VCaP (cell line): Measurements from ENCODE around the gene KCNK15.
A peak's percentile ranks its signal among the peaks of the same experiment; 100 is the strongest.

Source experiments
- H3K27ac ChIP-seq: fragments of 450-650 bp; 2 replicates; pipeline ENCODE4 v1.5.1; 2017
- TF ChIP-seq, protein P1 (sequence below): fragments of 450-650 bp; conservative IDR thresholded peaks from 2 replicates; pipeline ENCODE4 v1.5.1; 2017; ENCODE audit warnings: mild to moderate bottlenecking, moderate library complexity

Gene KCNK15

DNA sequence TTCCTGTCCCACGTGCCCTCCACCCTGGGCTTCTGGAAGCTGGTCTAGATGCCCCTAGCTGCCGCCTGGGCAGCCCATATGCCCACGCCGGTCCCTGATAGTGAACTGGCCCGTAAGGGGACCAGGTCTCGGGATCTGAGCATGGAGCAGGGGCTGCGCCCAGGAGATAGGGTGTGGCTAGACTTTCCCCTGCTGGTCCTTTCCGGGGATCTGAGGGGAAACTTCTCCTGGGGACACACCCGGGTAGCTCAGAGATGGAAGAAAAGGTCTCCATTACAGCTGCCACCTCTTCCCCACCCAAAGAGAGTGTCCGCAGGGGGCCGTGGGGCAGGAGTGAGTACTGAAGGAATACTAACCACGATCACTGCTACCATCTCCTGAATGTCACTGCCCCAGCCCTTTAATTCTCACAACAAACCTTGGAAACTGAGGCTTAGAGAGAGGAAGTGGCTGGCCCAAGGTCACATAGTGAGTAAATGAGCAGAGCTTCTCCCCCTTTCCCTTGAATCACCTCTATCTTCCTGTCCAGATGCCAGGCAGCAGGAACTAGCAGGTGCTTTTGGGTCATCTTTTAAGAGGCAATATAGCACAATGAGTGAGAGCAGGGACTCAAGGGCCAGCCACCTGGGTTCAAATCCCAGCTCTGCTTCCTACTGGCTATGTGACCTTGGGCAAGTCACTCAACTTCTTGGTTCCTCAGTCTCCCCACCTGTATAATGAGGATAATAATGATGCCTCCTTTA lies 42.3 kb upstream of the KCNK15 start:
- H3K27ac ChIP-seq: no peak overlapping the region
- TF ChIP-seq, protein P1, sequence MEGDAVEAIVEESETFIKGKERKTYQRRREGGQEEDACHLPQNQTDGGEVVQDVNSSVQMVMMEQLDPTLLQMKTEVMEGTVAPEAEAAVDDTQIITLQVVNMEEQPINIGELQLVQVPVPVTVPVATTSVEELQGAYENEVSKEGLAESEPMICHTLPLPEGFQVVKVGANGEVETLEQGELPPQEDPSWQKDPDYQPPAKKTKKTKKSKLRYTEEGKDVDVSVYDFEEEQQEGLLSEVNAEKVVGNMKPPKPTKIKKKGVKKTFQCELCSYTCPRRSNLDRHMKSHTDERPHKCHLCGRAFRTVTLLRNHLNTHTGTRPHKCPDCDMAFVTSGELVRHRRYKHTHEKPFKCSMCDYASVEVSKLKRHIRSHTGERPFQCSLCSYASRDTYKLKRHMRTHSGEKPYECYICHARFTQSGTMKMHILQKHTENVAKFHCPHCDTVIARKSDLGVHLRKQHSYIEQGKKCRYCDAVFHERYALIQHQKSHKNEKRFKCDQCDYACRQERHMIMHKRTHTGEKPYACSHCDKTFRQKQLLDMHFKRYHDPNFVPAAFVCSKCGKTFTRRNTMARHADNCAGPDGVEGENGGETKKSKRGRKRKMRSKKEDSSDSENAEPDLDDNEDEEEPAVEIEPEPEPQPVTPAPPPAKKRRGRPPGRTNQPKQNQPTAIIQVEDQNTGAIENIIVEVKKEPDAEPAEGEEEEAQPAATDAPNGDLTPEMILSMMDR: no peak

DNA sequence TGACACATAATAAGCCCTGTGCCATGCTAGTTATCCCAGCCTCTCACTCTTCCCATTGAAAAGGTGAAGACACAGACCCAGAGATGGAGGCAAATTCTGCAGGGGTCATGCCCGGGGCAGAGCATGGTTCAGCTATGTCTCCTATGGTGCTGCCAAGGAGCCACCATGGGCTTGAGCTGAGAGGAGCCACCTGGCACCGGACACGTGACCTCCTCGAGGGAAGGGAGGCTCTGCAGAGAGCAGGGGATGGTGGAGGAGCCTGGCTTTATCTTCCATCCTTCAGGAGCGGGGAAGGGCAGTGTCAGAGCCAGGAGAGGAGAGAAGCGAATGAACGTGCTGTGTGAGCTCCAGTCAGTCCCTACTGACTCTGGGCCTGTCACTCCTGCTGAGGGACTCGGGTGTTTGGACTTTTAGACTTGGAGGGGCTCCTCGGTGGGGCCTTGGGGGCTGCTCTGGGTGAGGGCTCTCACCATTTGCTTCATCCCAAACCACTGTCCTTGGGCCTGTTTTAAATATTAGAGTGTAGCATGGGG lies 41.6 kb upstream of the KCNK15 start:
- H3K27ac ChIP-seq: no peak overlapping the region
- TF ChIP-seq, protein P1: no peak

DNA sequence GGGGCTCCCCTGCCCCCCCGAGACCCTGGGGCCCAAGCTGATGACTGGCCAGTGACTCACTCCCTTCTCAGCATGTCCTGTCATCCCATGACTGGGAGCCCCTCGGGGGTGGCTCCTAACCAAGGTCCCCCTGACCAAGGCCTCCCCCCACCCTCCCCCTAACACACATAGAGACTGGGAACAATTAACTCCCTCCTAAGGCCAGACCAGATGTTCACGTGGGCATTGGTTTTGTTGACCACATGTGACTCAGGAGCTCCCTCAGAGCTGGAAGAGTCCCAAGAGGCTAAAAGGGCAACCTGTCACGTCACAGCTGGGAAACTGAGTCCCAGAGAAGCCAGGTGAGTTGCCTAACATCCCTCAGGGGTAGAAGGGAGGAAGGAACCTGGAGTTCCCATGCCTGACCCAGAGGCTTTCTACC lies 41.1 kb upstream of the KCNK15 start:
- TF ChIP-seq, protein P1: no peak
- H3K27ac ChIP-seq: no peak overlapping the region

DNA sequence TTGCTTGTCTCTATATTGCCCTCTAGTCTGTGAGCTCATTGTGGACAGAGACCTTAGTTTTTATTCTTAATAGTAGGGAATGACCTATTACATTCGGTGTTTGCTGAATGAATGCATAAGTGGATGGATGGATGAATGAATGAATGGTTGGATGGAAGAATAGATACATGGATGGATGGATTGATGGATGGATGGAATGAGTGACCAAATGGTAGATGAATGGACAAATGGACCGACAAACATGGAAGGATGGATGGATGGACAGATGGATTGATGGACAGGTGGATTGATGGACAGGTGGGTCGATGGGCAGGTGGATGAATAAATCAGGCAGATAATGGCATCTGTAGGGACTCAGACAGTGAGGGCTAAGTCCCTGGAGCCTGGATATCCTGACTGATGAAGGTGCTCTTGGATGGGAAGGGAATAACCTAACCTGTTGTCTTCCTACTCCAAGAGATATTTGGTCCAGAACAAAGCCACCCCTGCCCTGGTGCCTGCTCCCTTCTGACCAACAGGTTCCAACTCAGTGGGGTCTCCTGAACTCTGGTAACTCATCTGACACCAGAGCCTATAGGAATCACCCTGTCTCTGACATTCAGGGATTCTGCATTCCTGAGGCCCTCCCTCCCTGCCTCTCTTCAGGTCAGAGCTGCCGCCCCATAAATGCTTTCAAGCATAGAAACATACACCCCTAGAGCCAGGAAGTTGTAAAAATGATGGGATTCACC lies 40.1 kb upstream of the KCNK15 start:
- TF ChIP-seq, protein P1: no peak
- H3K27ac ChIP-seq: no peak overlapping the region

DNA sequence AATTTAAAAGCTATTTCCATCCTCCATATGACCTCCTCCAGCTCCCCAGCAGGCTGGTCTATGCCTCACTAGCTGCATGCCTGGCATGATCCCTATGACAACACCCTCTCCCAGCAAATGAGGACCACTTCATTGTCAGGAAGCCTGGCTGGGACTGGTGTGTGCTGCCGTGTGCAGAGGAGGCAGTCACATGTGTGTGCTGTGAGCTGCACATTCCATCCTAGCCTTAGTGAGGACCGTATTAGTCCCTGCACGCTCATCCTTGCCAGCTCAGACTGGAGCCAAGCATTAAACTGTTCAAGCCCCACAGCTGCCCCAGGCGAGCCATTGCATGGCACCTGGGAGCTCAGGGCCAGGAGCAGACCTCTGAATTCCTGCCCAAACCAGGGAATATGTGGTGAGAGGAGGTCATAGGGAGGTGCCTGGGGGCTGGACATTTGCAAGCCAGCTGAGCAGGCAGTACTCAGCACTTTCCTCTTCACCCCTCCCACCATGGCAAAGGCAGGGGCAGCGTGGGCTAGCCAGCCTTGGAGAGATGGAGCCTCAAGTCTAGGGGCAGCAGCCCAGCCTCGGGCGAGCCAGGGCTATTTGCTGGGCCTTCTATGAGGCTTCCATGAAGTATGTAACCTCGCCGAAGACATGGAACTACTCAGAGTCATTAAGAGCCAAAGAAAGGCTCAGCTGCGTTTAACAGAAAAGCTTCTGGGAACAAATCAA lies 39.2 kb upstream of the KCNK15 start:
- TF ChIP-seq, protein P1: no peak
- no peak overlapping the region for H3K27ac ChIP-seq

DNA sequence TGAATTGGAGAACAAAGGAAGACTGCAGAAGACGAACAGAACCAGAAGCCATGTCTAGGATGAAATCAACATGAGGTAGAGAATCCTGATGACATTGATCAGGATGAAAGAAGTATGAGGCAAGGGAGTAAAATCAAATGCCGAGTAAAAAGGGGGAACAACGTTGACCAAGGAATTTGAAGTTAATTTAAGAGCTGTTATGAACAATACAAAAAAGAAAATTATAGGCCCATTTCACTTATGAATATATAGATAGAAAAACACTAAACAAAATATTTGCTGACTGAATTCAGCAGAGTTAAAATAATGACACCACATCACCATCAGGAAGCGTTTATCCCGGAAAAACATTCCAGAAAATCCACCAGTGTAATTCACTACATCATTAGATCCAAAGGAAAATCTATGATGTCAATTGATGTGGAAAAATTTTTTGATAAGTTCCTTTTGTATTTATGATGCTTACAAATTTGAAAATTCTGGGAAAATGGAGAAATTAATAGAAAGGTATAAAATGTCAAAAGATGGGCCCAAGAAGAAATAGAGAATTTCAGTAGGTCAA lies 38.6 kb upstream of the KCNK15 start:
- TF ChIP-seq, protein P1: no peak
- peak overlapping the region; percentile 60; the same call in 1 of the 2 replicates for H3K27ac ChIP-seq
